NCI-H2196 (cell line): ENCODE results near the gene RUSC1.
A peak's percentile ranks its signal among the peaks of the same experiment; 100 is the strongest.

Experiments
- DNase-seq: peaks from one replicate; lab custom pipeline; 2025; ENCODE audit not compliant: unreplicated experiment; lab: John Stamatoyannopoulos, UW

Gene RUSC1

GRCh38 chr1:155295183-155295941 is 25.3 kb upstream of the RUSC1 start:
- DNase-seq, result no peak

- no peak for DNase-seq
Measured at GRCh38 chr1:155295942-155296267, 24.8 kb upstream of the RUSC1 start.

GRCh38 chr1:155296661-155297060 is 24.0 kb upstream of the RUSC1 start:
- DNase-seq, result no peak

GRCh38 chr1:155297384-155297783 is 23.3 kb upstream of the RUSC1 start:
- no peak for DNase-seq

- no peak for DNase-seq
Measured at GRCh38 chr1:155300024-155300423, 20.7 kb upstream of the RUSC1 start.

GRCh38 chr1:155300553-155301329 is 20.0 kb upstream of the RUSC1 start:
- no peak for DNase-seq

- no peak for DNase-seq
Measured at GRCh38 chr1:155301342-155301841, 19.3 kb upstream of the RUSC1 start, which contains the start of gene PKLR. Gene PKLR, minus strand, starts transcription at chr1:155301438. Its CDS starts 43 bp downstream, at chr1:155301395.

GRCh38 chr1:155304558-155305063 is 16.1 kb upstream of the RUSC1 start:
- no peak for DNase-seq

- no peak for DNase-seq
Measured at GRCh38 chr1:155305881-155306391, 14.8 kb upstream of the RUSC1 start.

- DNase-seq, result no peak
Measured at GRCh38 chr1:155307247-155307740, 13.4 kb upstream of the RUSC1 start.

GRCh38 chr1:155308493-155309422 is 11.9 kb upstream of the RUSC1 start, which contains the start of gene FDPS:
Gene FDPS, plus strand, starts transcription at chr1:155308866. Its CDS starts 924 bp downstream, at chr1:155309790.
- peak; percentile 98 for DNase-seq

- peak; percentile 28 for DNase-seq
Measured at GRCh38 chr1:155309423-155310021, 11.2 kb upstream of the RUSC1 start.

- no peak for DNase-seq
Measured at GRCh38 chr1:155313261-155313660, 7.4 kb upstream of the RUSC1 start.

- DNase-seq, result no peak
Measured at GRCh38 chr1:155316922-155317321, 3.8 kb upstream of the RUSC1 start.

GRCh38 chr1:155318082-155318481 is 2.6 kb upstream of the RUSC1 start:
- no peak for DNase-seq

GRCh38 chr1:155319536-155319935 is 1.2 kb upstream of the RUSC1 start:
- no peak for DNase-seq

GRCh38 chr1:155320252-155320651 is 442 bp upstream of the RUSC1 start:
- no peak for DNase-seq

GRCh38 chr1:155321639-155322503 is 1.2 kb downstream of the RUSC1 start:
- DNase-seq, result no peak

- no peak for DNase-seq
Measured at GRCh38 chr1:155322571-155322952, 1.9 kb downstream of the RUSC1 start.
